ENCODE results near the gene SQSTM1. TPM values are rescaled to one million over a fixed set of nuclear protein-coding genes. Genes with fewer than 3 reads are reported as not detected.

The SQSTM1 gene
- total and polyA plus RNA-seq, 2 donors (not counting 1 experiment from before 2014, with no cell fraction given): 72.2 to 400 TPM

GRCh38 chr5:179801304-179802206 is 19.1 kb upstream of the SQSTM1 start:
- Histone ChIP-seq H3K4me1 (ENCODE audit: control insufficient read depth in 2 of 2, insufficient read depth in 2 of 2, low read length in 2 of 2) (peaks cover 34 to 43% of the 10 kb centered on the region in 2 donors), H3K9me3 (ENCODE audit: control extremely low read depth in 1 of 3, control insufficient read depth in 2 of 3, insufficient read depth in 1 of 3, low read length in 2 of 3) (no peaks in the 10 kb centered on the region), H3K4me2 (replicated peaks; ENCODE audit: low read depth, low read length, poor library complexity, severe bottlenecking) (no peak overlapping the region), H3K27me3 (replicated peaks in 1 of 4; ENCODE audit: control extremely low read depth in 1 of 4, control insufficient read depth in 3 of 4, insufficient read depth in 4 of 4, low read length in 3 of 4) (no peaks in the 10 kb centered on the region), H3K9ac (ENCODE audit: low read length) (no peak overlapping the region), H3K27ac (ENCODE audit: low read length in 2 of 2) (no peak overlapping the region), H3K79me2 (ENCODE audit: control insufficient read depth, insufficient read depth, low read length) (peaks cover 39% of the 10 kb centered on the region), H2AFZ (ENCODE audit: insufficient read depth, low read depth, low read length, poor library complexity, severe bottlenecking) (no peak overlapping the region), H3K36me3 (replicated peaks in 1 of 2; ENCODE audit: control extremely low read depth in 1 of 2, control insufficient read depth in 1 of 2, extremely low read depth in 1 of 2, insufficient read depth in 2 of 2, low read length in 1 of 2) (peaks cover 0 to 31% of the 10 kb centered on the region in 2 experiments), H4K20me1 (ENCODE audit: control insufficient read depth, insufficient read depth, low read length, poor library complexity, severe bottlenecking) (peaks cover 62% of the 10 kb centered on the region), H3K4me3 (ENCODE audit: control extremely low read depth in 1 of 5, extremely low read depth in 1 of 5, insufficient read depth in 1 of 5, low read depth in 2 of 5, low read length in 4 of 5) (no peak overlapping the region)
- ChIA-PET POLR2A (interaction anchor here (0.7 to 1.6 kb wide), 5 partner anchors 19 to 1172 kb away, joined by 3 to 21 read pairs (median 3); partner anchors contain the start of genes MRNIP and SQSTM1), CTCF (interaction anchor here (0.6 to 2.6 kb wide), 38 partner anchors 8 to 468 kb away, joined by 3 to 35 read pairs (median 5); partner anchors contain the start of genes LTC4S, MRNIP, SQSTM1 and TBC1D9B)
- Mint-ChIP-seq H3K4me3 (no peak overlapping the region), H3K27me3 (no peaks in the 10 kb centered on the region), H3K27ac (no peak overlapping the region), H3K9me3 (ENCODE audit: insufficient read depth) (no peaks in the 10 kb centered on the region), H3K4me1 (peaks cover 35% of the 10 kb centered on the region)
- 69% methylated on average over 62 of the region's 67 CpGs for WGBS (ENCODE audit: insufficient coverage)
- intact Hi-C loops (cut with micrococcal nuclease): loop anchor here (1.0 to 5.0 kb wide), 5 partner anchors 36 to 271 kb away; partner anchors contain the start of genes RNF130 and TBC1D9B
- DNase-seq (peak; percentile 85), ATAC-seq (ENCODE audit: low read depth) (peak; percentile 46)
- TF ChIP-seq CTCF (IDR thresholded peaks at IDR 0.05): peak; percentile 89
- no peak for TF ChIP-seq EZH2 (IDR thresholded peaks at IDR 0.05; ENCODE audit: borderline replicate concordance, insufficient read depth, low read depth, low read length, poor library complexity, severe bottlenecking)

Data from B cell (primary cell).